Mesenchymal stem cell (in vitro differentiated cells and primary cell): Measurements from ENCODE around the gene CYP8B1.

ENCODE experiments used
- DNase-seq: peaks from one replicate; pipeline ENCODE4 v3.0.0-alpha.2; 2013
- H2AFZ ChIP-seq: one replicate; pipeline ENCODE4 v1.6.1; 2013; ENCODE audit warnings: low read depth, mild to moderate bottlenecking, control low read depth, inconsistent platforms, low read length, moderate library complexity
- H2AK5ac ChIP-seq: 2 replicates; pipeline ENCODE4 v1.6.1; 2013; ENCODE audit warnings: low read length, moderate library complexity, mild to moderate bottlenecking, inconsistent platforms; ENCODE audit not compliant: severe bottlenecking
- H2BK120ac ChIP-seq: one replicate; pipeline ENCODE4 v1.6.1; 2013; ENCODE audit warnings: low read depth, mild to moderate bottlenecking, inconsistent platforms, low read length, moderate library complexity
- H2BK12ac ChIP-seq, 2 experiments: one replicate each; pipeline ENCODE4 v1.6.1; 2013; ENCODE audit warnings: inconsistent platforms in 2 of 2, low read length in 2 of 2, mild to moderate bottlenecking in 2 of 2, moderate library complexity in 2 of 2, control low read depth in 1 of 2
- H2BK15ac ChIP-seq: one replicate; pipeline ENCODE4 v1.6.1; 2013; ENCODE audit warnings: mild to moderate bottlenecking, low read depth, inconsistent platforms; ENCODE audit not compliant: poor library complexity, severe bottlenecking
- H2BK5ac ChIP-seq: 2 replicates; pipeline ENCODE4 v1.6.1; 2013; ENCODE audit warnings: low read depth, mild to moderate bottlenecking, low read length, control low read depth, inconsistent platforms; ENCODE audit not compliant: poor library complexity, severe bottlenecking
- H3K14ac ChIP-seq, 2 experiments: one replicate each; pipeline ENCODE4 v1.6.1; 2013; ENCODE audit warnings: inconsistent platforms in 2 of 2, low read length in 2 of 2, control low read depth in 1 of 2, mild to moderate bottlenecking in 1 of 2, moderate library complexity in 1 of 2
- H3K18ac ChIP-seq, 2 experiments: one replicate each; pipeline ENCODE4 v1.6.1; 2013; ENCODE audit warnings: inconsistent platforms in 2 of 2, low read length in 2 of 2, control low read depth in 1 of 2, low read depth in 1 of 2, mild to moderate bottlenecking in 1 of 2
- H3K23ac ChIP-seq, 2 experiments: one replicate each; pipeline ENCODE4 v1.6.1; 2013; ENCODE audit warnings: inconsistent platforms in 2 of 2, low read length in 2 of 2, mild to moderate bottlenecking in 2 of 2, moderate library complexity in 2 of 2, control low read depth in 1 of 2
- H3K27ac ChIP-seq: 2 replicates; pipeline ENCODE4 v1.5.1; 2013; ENCODE audit warnings: mild to moderate bottlenecking, moderate library complexity, low read length, control low read depth, inconsistent platforms; ENCODE audit not compliant: poor library complexity, severe bottlenecking
- H3K27me3 ChIP-seq, 2 experiments: 2 replicates each; pipeline versions ENCODE4 v1.6.1 to v1.7.0; 2013; ENCODE audit warnings: low read length in 2 of 2, mild to moderate bottlenecking in 2 of 2, moderate library complexity in 2 of 2, control low read depth in 1 of 2, inconsistent platforms in 1 of 2; ENCODE audit not compliant: control insufficient read depth in 1 of 2, insufficient read depth in 1 of 2
- H3K36me3 ChIP-seq, 2 experiments: 2 replicates each; pipeline versions ENCODE4 v1.6.1 to v1.7.0; 2013; ENCODE audit warnings: low read length in 2 of 2, control low read depth in 1 of 2, inconsistent platforms in 1 of 2, low read depth in 1 of 2, mild to moderate bottlenecking in 1 of 2; ENCODE audit not compliant: insufficient read depth in 2 of 2, control insufficient read depth in 1 of 2
- H3K4ac ChIP-seq, 2 experiments: one replicate each; pipeline ENCODE4 v1.6.1; 2013; ENCODE audit warnings: inconsistent platforms in 2 of 2, low read length in 2 of 2, mild to moderate bottlenecking in 2 of 2, moderate library complexity in 2 of 2, control low read depth in 1 of 2, low read depth in 1 of 2
- H3K4me1 ChIP-seq: 2 replicates; pipeline ENCODE4 v1.6.1; 2013; ENCODE audit warnings: low read depth, low read length, control low read depth; ENCODE audit not compliant: control insufficient read depth, insufficient read depth
- H3K4me2 ChIP-seq: 2 replicates; pipeline ENCODE4 v1.6.1; 2013; ENCODE audit warnings: low read length, mild to moderate bottlenecking, inconsistent platforms; ENCODE audit not compliant: poor library complexity, severe bottlenecking
- H3K4me3 ChIP-seq, 2 experiments: 2 replicates each; pipeline versions ENCODE4 v1.5.1 to v1.7.0; 2013; ENCODE audit warnings: low read length in 2 of 2, mild to moderate bottlenecking in 2 of 2, control low read depth in 1 of 2, low read depth in 1 of 2; ENCODE audit not compliant: insufficient read depth in 1 of 2
- H3K79me1 ChIP-seq: replicated peaks from 2 replicates; pipeline ENCODE4 v1.6.1; 2013; ENCODE audit warnings: mild to moderate bottlenecking, control low read depth, low read length, inconsistent platforms; ENCODE audit not compliant: poor library complexity, severe bottlenecking
- H3K9ac ChIP-seq: 2 replicates; pipeline ENCODE4 v1.7.0; 2013; ENCODE audit warnings: mild to moderate bottlenecking, low read length, moderate library complexity
- H3K9me3 ChIP-seq: 2 replicates; pipeline ENCODE4 v1.7.0; 2013; ENCODE audit warnings: mild to moderate bottlenecking, low read length; ENCODE audit not compliant: control insufficient read depth
- H4K8ac ChIP-seq: one replicate; pipeline ENCODE4 v1.6.1; 2013; ENCODE audit warnings: inconsistent platforms, mild to moderate bottlenecking, low read length, moderate library complexity
- H4K91ac ChIP-seq: one replicate; pipeline ENCODE4 v1.6.1; 2013; ENCODE audit warnings: mild to moderate bottlenecking, low read length, inconsistent platforms
- WGBS: methylation state at CpG from one replicate; pipeline ENCODE4 v1.1.7; 2013; ENCODE audit warnings: mixed read lengths; 5-methylcytosine and 5-hydroxymethylcytosine counted together

CYP8B1 gene

GRCh38 chr3:42892807-42893206 is 17.1 kb upstream of the CYP8B1 start:
- Histone ChIP-seq H3K18ac (no peak overlapping the region), H3K4me3 (no peak overlapping the region), H3K27ac (no peak overlapping the region), H3K14ac (no peak overlapping the region), H3K9ac (no peak overlapping the region), H3K36me3 (no peaks in the 10 kb centered on the region), H2AFZ (no peak overlapping the region), H3K79me1 (no peaks in the 10 kb centered on the region), H2AK5ac (no peak overlapping the region), H2BK15ac (no peak overlapping the region), H4K8ac (no peak overlapping the region), H2BK120ac (no peak overlapping the region), H2BK5ac (no peak overlapping the region), H3K4me1 (no peaks in the 10 kb centered on the region), H3K23ac (no peak overlapping the region), H3K27me3 (peaks cover 10 to 12% of the 10 kb centered on the region in 2 experiments), H3K4me2 (no peak overlapping the region), H3K4ac (no peak overlapping the region), H2BK12ac (no peak overlapping the region), H3K9me3 (no peaks in the 10 kb centered on the region), H4K91ac (no peak overlapping the region)
- no peak for DNase-seq
- WGBS: no CpG with 5 or more reads among the region's 1 CpG

GRCh38 chr3:42892169-42892568 is 16.5 kb upstream of the CYP8B1 start:
- Histone ChIP-seq H3K4ac (no peak overlapping the region), H2BK120ac (no peak overlapping the region), H2BK15ac (no peak overlapping the region), H3K18ac (no peak overlapping the region), H4K8ac (no peak overlapping the region), H2AK5ac (no peak overlapping the region), H2BK5ac (no peak overlapping the region), H3K23ac (no peak overlapping the region), H3K27me3 (peaks cover 13 to 16% of the 10 kb centered on the region in 2 experiments), H3K4me2 (no peak overlapping the region), H3K4me3 (no peak overlapping the region), H3K27ac (no peak overlapping the region), H3K36me3 (no peaks in the 10 kb centered on the region), H3K9ac (no peak overlapping the region), H2BK12ac (no peak overlapping the region), H3K79me1 (no peaks in the 10 kb centered on the region), H3K9me3 (no peaks in the 10 kb centered on the region), H3K14ac (no peak overlapping the region), H2AFZ (no peak overlapping the region), H3K4me1 (no peaks in the 10 kb centered on the region), H4K91ac (no peak overlapping the region)
- 78% methylated on average over 1 of the region's 1 CpG for WGBS
- no peak for DNase-seq

DNA sequence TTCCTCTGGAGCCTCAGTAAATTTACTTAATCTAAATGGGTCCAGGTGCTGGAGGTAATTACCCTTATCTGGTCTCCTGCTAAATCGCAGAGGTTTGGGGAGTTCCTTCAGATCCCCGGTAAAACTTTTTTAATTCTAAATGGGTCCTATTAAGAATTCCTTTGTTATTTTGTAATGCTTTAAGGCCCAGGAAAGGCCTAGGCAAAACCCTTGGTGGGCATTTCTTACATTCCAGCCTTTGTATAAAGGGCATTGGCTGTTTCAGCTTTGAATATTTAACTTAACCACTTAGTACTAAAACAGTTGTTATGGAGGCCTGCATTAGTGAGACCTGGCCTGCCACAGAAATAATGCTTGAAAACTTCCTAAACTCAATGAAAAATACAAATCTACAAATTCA is 15.4 kb upstream of the CYP8B1 start:
- 64% methylated on average over 2 of the region's 2 CpGs for WGBS
- no peak overlapping the region for H4K8ac ChIP-seq

GRCh38 chr3:42887084-42887483 is 11.4 kb upstream of the CYP8B1 start:
- H3K36me3 ChIP-seq: no peaks in the 10 kb centered on the region
- H2AFZ ChIP-seq: no peak overlapping the region
- H4K91ac ChIP-seq: no peak overlapping the region
- peaks cover 17 to 18% of the 10 kb centered on the region in 2 experiments for H3K27me3 ChIP-seq
- H3K27ac ChIP-seq: no peak overlapping the region
- no peak overlapping the region for H3K4me3 ChIP-seq
- no peak overlapping the region for H2BK120ac ChIP-seq
- no peak overlapping the region for H3K9ac ChIP-seq
- H3K9me3 ChIP-seq: no peaks in the 10 kb centered on the region
- H3K23ac ChIP-seq: no peak overlapping the region
- H3K4me1 ChIP-seq: no peaks in the 10 kb centered on the region
- H2BK12ac ChIP-seq: no peak overlapping the region
- no peak overlapping the region for H2AK5ac ChIP-seq
- no peak overlapping the region for H2BK5ac ChIP-seq
- H3K79me1 ChIP-seq: no peaks in the 10 kb centered on the region
- H3K4me2 ChIP-seq: no peak overlapping the region
- no peak for DNase-seq
- H4K8ac ChIP-seq: no peak overlapping the region
- H3K4ac ChIP-seq: no peak overlapping the region
- no peak overlapping the region for H3K14ac ChIP-seq
- H2BK15ac ChIP-seq: no peak overlapping the region
- no peak overlapping the region for H3K18ac ChIP-seq
- 71% methylated on average over 3 of the region's 3 CpGs for WGBS

More for the DNA sequence above, 15.4 kb upstream of the CYP8B1 start:
- Histone ChIP-seq H2AFZ (no peak overlapping the region), H3K4me2 (no peak overlapping the region), H3K23ac (no peak overlapping the region), H3K4me3 (no peak overlapping the region), H2BK120ac (no peak overlapping the region), H3K9me3 (no peaks in the 10 kb centered on the region), H3K27me3 (peaks cover 13 to 18% of the 10 kb centered on the region in 2 experiments), H3K9ac (no peak overlapping the region), H3K27ac (peak overlapping the region; percentile 4), H3K14ac (no peak overlapping the region), H2BK5ac (no peak overlapping the region), H3K36me3 (no peaks in the 10 kb centered on the region), H2BK15ac (no peak overlapping the region), H4K91ac (no peak overlapping the region), H3K4ac (no peak overlapping the region), H3K18ac (no peak overlapping the region), H2AK5ac (no peak overlapping the region), H3K4me1 (no peaks in the 10 kb centered on the region), H3K79me1 (no peaks in the 10 kb centered on the region), H2BK12ac (no peak overlapping the region)
- no peak for DNase-seq
